ENCODE results near the gene ROR2.

Gene ROR2

DNA sequence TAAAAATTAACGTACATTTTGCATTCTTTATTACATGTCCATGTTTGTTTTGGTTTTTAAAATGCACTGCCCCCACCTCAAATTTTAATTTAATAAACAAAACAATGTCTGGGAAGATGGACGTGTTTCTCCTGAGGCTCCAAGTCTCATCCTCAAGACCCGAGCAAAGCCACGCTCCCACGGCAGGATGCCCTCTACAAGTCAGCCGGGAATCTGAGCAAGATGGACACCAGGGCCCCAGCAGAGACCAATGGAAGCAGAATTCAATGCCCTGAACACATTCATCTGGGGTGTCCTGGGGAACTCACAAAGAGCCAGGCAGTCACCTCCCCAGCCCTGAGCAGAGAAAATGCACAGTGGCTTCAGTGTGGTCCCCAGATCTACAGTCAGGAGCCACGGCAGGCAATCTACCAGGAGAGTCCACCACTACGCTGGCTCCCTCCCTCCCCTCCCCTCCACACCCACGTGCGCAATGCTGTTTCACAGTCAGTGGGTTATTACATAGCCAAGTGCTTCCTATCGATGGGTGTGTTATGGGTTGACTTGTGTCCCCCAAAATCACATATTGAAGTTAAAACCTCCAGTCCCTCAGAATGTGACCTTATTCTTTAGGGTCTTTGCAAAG is 129.8 kb downstream of the ROR2 start:
- Histone ChIP-seq H2BK15ac (replicated peaks; ENCODE audit: low read depth) (no peak overlapping the region), H3K27ac (ENCODE audit: low read depth, low read length) (no peak overlapping the region), H3K9ac (ENCODE audit: low read length) (no peak overlapping the region), H3K36me3 (ENCODE audit: control insufficient read depth, insufficient read depth, low read length) (no peaks in the 10 kb centered on the region), H3K79me1 (ENCODE audit: low read length) (peaks cover 50% of the 10 kb centered on the region), H2BK5ac (ENCODE audit: low read length) (no peak overlapping the region), H3K79me2 (ENCODE audit: control insufficient read depth, insufficient read depth, low read length) (peaks cover 49% of the 10 kb centered on the region), H4K5ac (ENCODE audit: low read length) (no peak overlapping the region), H3K56ac (ENCODE audit: low read length) (no peak overlapping the region), H2AK5ac (ENCODE audit: low read length) (no peak overlapping the region), H3K4me2 (ENCODE audit: low read length) (no peak overlapping the region), H3K4me3 (ENCODE audit: low read length) (no peak overlapping the region), H2BK120ac (ENCODE audit: low read depth, low read length) (no peak overlapping the region), H3K18ac (ENCODE audit: low read length) (no peak overlapping the region), H3K23ac (ENCODE audit: low read length) (no peak overlapping the region), H3K4ac (ENCODE audit: low read depth, low read length) (no peak overlapping the region), H4K8ac (ENCODE audit: low read depth, low read length) (no peak overlapping the region), H3K27me3 (ENCODE audit: insufficient read depth, low read length, poor library complexity) (no peaks in the 10 kb centered on the region), H3K4me1 (ENCODE audit: control insufficient read depth, low read depth, low read length) (peaks cover 10% of the 10 kb centered on the region)
- no peak for DNase-seq
- WGBS (ENCODE audit: extremely low coverage, insufficient coverage, low lambda C conversion rate): 100% methylated on average over 1 of the region's 11 CpGs

DNA sequence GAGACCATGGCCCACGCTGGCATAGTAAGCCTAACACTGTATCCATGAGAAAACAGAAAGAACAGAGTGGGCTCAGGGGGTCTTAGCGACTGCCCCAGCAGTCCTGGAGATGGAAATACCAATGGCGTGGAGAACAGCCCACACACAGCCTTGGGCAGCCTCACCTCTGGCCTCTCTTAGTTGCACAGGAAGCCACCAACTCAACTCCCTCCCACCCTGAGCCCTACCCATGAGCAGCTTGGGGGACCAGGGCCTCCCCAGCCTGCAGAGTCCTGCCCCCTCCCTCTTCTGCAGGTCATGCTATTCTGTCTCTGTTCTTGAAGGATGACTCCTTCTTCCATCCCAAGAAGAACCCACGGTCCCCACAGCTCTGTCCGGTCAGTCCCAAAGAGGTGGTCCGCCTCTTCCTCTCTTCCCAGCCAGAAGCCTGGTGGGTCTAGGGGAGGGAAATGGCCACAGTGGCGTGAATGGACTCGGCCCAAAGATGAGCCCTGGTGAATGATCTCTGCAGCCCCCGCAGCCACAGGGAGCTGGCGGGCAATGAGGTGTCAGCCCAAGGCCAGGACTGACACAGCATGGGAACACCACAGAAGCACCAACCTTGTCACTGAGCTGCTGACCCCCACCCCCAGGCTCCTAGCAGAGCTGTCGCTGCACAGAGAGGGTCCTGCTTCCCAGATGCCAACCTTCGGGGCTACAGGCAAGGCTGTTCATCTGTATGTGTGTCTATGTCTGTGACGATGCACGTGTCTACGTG is 131.2 kb downstream of the ROR2 start:
- Histone ChIP-seq H3K79me2 (ENCODE audit: control insufficient read depth, insufficient read depth, low read length) (peaks cover 50% of the 10 kb centered on the region), H4K5ac (ENCODE audit: low read length) (no peak overlapping the region), H2BK120ac (ENCODE audit: low read depth, low read length) (no peak overlapping the region), H2BK15ac (replicated peaks; ENCODE audit: low read depth) (no peak overlapping the region), H3K18ac (ENCODE audit: low read length) (no peak overlapping the region), H3K4ac (ENCODE audit: low read depth, low read length) (no peak overlapping the region), H3K56ac (ENCODE audit: low read length) (no peak overlapping the region), H3K36me3 (ENCODE audit: control insufficient read depth, insufficient read depth, low read length) (no peaks in the 10 kb centered on the region), H3K27ac (ENCODE audit: low read depth, low read length) (no peak overlapping the region), H3K9ac (ENCODE audit: low read length) (no peak overlapping the region), H3K4me2 (ENCODE audit: low read length) (no peak overlapping the region), H3K79me1 (ENCODE audit: low read length) (peaks cover 52% of the 10 kb centered on the region), H3K27me3 (ENCODE audit: insufficient read depth, low read length, poor library complexity) (no peaks in the 10 kb centered on the region), H2BK5ac (ENCODE audit: low read length) (no peak overlapping the region), H3K4me1 (ENCODE audit: control insufficient read depth, low read depth, low read length) (peaks cover 8% of the 10 kb centered on the region), H2AK5ac (ENCODE audit: low read length) (no peak overlapping the region), H4K8ac (ENCODE audit: low read depth, low read length) (no peak overlapping the region), H3K23ac (ENCODE audit: low read length) (no peak overlapping the region), H3K4me3 (ENCODE audit: low read length) (no peak overlapping the region)
- DNase-seq: no peak
- no CpG with 5 or more reads among the region's 15 CpGs for whole genome bisulfite sequencing (ENCODE audit: extremely low coverage, insufficient coverage, low lambda C conversion rate)

DNA sequence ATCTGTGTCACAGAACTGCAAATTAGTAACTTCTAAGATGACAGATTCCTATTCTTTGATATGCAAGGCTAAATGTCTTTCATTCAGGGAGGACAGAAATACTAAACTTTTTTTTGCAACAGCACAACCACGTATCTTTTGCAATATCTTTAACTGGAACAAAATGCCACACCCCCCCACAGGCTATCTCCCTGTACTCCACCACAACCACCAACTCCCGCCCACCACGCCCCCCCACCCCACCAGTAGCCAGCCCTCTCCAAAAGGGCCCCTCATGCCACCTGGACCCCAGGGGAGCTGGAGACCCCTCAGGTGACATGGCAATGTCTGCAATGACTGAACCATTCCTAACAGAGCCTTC is 131.8 kb downstream of the ROR2 start:
- Histone ChIP-seq H3K4me2 (ENCODE audit: low read length) (no peak overlapping the region), H3K4me1 (ENCODE audit: control insufficient read depth, low read depth, low read length) (peaks cover 8% of the 10 kb centered on the region), H3K27me3 (ENCODE audit: insufficient read depth, low read length, poor library complexity) (no peaks in the 10 kb centered on the region), H2BK15ac (replicated peaks; ENCODE audit: low read depth) (no peak overlapping the region), H2AK5ac (ENCODE audit: low read length) (no peak overlapping the region), H2BK5ac (ENCODE audit: low read length) (no peak overlapping the region), H3K56ac (ENCODE audit: low read length) (no peak overlapping the region), H3K79me2 (ENCODE audit: control insufficient read depth, insufficient read depth, low read length) (peaks cover 56% of the 10 kb centered on the region), H2BK120ac (ENCODE audit: low read depth, low read length) (no peak overlapping the region), H3K4me3 (ENCODE audit: low read length) (no peak overlapping the region), H3K36me3 (ENCODE audit: control insufficient read depth, insufficient read depth, low read length) (no peaks in the 10 kb centered on the region), H3K4ac (ENCODE audit: low read depth, low read length) (no peak overlapping the region), H4K8ac (ENCODE audit: low read depth, low read length) (no peak overlapping the region), H3K27ac (ENCODE audit: low read depth, low read length) (no peak overlapping the region), H3K23ac (ENCODE audit: low read length) (no peak overlapping the region), H4K5ac (ENCODE audit: low read length) (no peak overlapping the region), H3K9ac (ENCODE audit: low read length) (no peak overlapping the region), H3K79me1 (ENCODE audit: low read length) (peaks cover 53% of the 10 kb centered on the region), H3K18ac (ENCODE audit: low read length) (no peak overlapping the region)
- no CpG with 5 or more reads among the region's 3 CpGs for WGBS (ENCODE audit: extremely low coverage, insufficient coverage, low lambda C conversion rate)
- no peak for DNase-seq

DNA sequence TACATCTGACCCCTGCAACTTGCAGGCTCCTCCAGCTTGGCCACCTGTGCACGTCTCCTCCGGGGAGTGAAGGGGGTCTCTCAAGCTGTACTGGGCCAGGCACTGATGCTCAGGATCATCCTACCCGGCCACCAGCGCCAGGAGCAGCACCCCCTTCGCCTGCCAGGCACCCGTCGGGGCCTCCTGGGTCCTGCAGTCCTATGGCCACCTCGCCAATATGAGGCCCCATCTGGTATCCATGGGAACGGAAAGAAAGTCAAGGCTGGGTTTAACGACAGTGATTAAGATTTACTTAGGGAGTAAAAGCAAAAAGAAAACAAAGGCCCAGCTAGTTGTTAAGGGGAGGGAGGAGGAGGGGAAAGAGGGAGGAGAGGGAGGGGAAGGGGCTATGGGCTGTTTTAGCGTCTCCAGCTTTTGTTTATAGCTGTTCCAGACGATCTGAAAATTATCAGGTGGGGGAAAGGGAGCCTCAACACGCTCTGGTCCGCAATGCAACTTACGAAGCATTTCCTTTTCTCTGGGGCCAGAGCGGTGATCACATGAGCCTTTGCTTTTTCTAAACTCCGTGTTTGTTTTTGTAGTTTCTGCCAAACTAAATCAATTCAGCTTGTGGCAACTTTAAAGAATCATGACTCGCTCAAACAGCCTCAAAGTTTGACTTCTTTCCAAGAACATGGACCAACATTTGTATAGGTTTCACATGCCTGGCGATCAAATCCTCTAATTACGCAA is 132.4 kb downstream of the ROR2 start:
- H3K23ac ChIP-seq (ENCODE audit: low read length): no peak overlapping the region
- no peak overlapping the region for H4K5ac ChIP-seq (ENCODE audit: low read length)
- DNase-seq: peak; percentile 51
- no peaks in the 10 kb centered on the region for H3K27me3 ChIP-seq (ENCODE audit: insufficient read depth, low read length, poor library complexity)
- H3K4ac ChIP-seq (ENCODE audit: low read depth, low read length): no peak overlapping the region
- no CpG with 5 or more reads among the region's 20 CpGs for whole genome bisulfite sequencing (ENCODE audit: extremely low coverage, insufficient coverage, low lambda C conversion rate)
- H2BK120ac ChIP-seq (ENCODE audit: low read depth, low read length): no peak overlapping the region
- no peak overlapping the region for H2AK5ac ChIP-seq (ENCODE audit: low read length)
- no peak overlapping the region for H3K27ac ChIP-seq (ENCODE audit: low read depth, low read length)
- H3K9ac ChIP-seq (ENCODE audit: low read length): no peak overlapping the region
- H3K4me3 ChIP-seq (ENCODE audit: low read length): no peak overlapping the region
- peaks cover 57% of the 10 kb centered on the region for H3K79me1 ChIP-seq (ENCODE audit: low read length)
- H3K18ac ChIP-seq (ENCODE audit: low read length): no peak overlapping the region
- H3K4me1 ChIP-seq (ENCODE audit: control insufficient read depth, low read depth, low read length): peaks cover 8% of the 10 kb centered on the region
- no peak overlapping the region for H2BK15ac ChIP-seq (replicated peaks; ENCODE audit: low read depth)
- no peak overlapping the region for H4K8ac ChIP-seq (ENCODE audit: low read depth, low read length)
- H3K36me3 ChIP-seq (ENCODE audit: control insufficient read depth, insufficient read depth, low read length): no peaks in the 10 kb centered on the region
- H3K79me2 ChIP-seq (ENCODE audit: control insufficient read depth, insufficient read depth, low read length): peaks cover 56% of the 10 kb centered on the region
- no peak overlapping the region for H3K56ac ChIP-seq (ENCODE audit: low read length)
- H2BK5ac ChIP-seq (ENCODE audit: low read length): no peak overlapping the region
- H3K4me2 ChIP-seq (ENCODE audit: low read length): no peak overlapping the region

DNA sequence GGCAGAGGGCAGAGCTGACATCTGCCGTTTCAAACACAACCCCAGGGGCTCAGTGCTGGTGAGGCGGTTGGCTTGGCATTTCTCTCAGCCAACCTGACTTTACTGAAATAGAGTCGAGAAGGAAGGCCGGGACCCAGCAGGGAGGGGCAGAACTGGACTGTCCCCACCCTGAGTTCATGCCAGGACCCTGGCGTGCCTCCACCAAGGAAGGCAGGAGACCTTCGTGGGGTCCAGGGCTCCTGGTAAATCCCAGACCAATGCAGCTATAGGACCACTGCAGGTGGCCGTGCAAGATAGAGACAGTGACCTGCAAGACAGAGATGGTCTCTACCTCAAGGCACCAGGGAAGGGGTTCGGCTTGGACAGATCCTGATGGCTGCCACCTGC is 132.9 kb downstream of the ROR2 start:
- H4K5ac ChIP-seq (ENCODE audit: low read length): no peak overlapping the region
- no CpG with 5 or more reads among the region's 8 CpGs for WGBS (ENCODE audit: extremely low coverage, insufficient coverage, low lambda C conversion rate)
- no peak overlapping the region for H3K56ac ChIP-seq (ENCODE audit: low read length)
- H3K23ac ChIP-seq (ENCODE audit: low read length): no peak overlapping the region
- no peak overlapping the region for H3K18ac ChIP-seq (ENCODE audit: low read length)
- no peaks in the 10 kb centered on the region for H3K27me3 ChIP-seq (ENCODE audit: insufficient read depth, low read length, poor library complexity)
- no peak overlapping the region for H2BK5ac ChIP-seq (ENCODE audit: low read length)
- no peak overlapping the region for H3K9ac ChIP-seq (ENCODE audit: low read length)
- H3K79me1 ChIP-seq (ENCODE audit: low read length): peaks cover 57% of the 10 kb centered on the region
- H3K4ac ChIP-seq (ENCODE audit: low read depth, low read length): no peak overlapping the region
- no peak overlapping the region for H2BK120ac ChIP-seq (ENCODE audit: low read depth, low read length)
- no peak overlapping the region for H2BK15ac ChIP-seq (replicated peaks; ENCODE audit: low read depth)
- DNase-seq: no peak
- no peak overlapping the region for H3K4me2 ChIP-seq (ENCODE audit: low read length)
- no peak overlapping the region for H4K8ac ChIP-seq (ENCODE audit: low read depth, low read length)
- no peaks in the 10 kb centered on the region for H3K36me3 ChIP-seq (ENCODE audit: control insufficient read depth, insufficient read depth, low read length)
- H3K4me3 ChIP-seq (ENCODE audit: low read length): no peak overlapping the region
- no peak overlapping the region for H3K27ac ChIP-seq (ENCODE audit: low read depth, low read length)
- no peak overlapping the region for H2AK5ac ChIP-seq (ENCODE audit: low read length)
- peaks cover 6% of the 10 kb centered on the region for H3K4me1 ChIP-seq (ENCODE audit: control insufficient read depth, low read depth, low read length)
- peaks cover 53% of the 10 kb centered on the region for H3K79me2 ChIP-seq (ENCODE audit: control insufficient read depth, insufficient read depth, low read length)

Measured in mesendoderm (in vitro differentiated cells).